Erythroblast (primary cell): ENCODE results near the gene ATP9A.
"Not testable (repeated sequence)": the region's sequence is repeated elsewhere in the genome, so short reads cannot be mapped to it uniquely, and the experiment has no call there.

Source experiments
- DNase-seq, 2 experiments: peaks; one replicate each; lab custom pipeline; 2025; lab: John Stamatoyannopoulos, UW
- GATA1 ChIP-seq: IDR thresholded peaks from 2 replicates; pipeline ENCODE4 v1.6.1; 2011; ENCODE audit warnings: low read depth, mild to moderate bottlenecking, control low read depth, low read length, moderate library complexity
- POLR2A ChIP-seq: IDR thresholded peaks from 2 replicates; pipeline ENCODE4 v1.6.1; 2011; ENCODE audit warnings: mild to moderate bottlenecking, low read length

Gene ATP9A

GRCh38 chr20:51734876-51735720, 33.1 kb downstream of the ATP9A start:
- no peak for DNase-seq

GRCh38 chr20:51733070-51733469, 35.1 kb downstream of the ATP9A start:
- TF ChIP-seq POLR2A (no peak), GATA1 (no peak)
- DNase-seq = no peak

More at GRCh38 chr20:51734876-51735720, 33.1 kb downstream of the ATP9A start:
- TF ChIP-seq POLR2A (no peak), GATA1 (no peak)

GRCh38 chr20:51732096-51732791, 35.9 kb downstream of the ATP9A start:
- TF ChIP-seq POLR2A (no peak), GATA1 (no peak)
- DNase-seq = no peak

GRCh38 chr20:51731731-51732095, 36.5 kb downstream of the ATP9A start:
- TF ChIP-seq POLR2A (no peak), GATA1 (no peak)
- no peak for DNase-seq

GRCh38 chr20:51729771-51730170, 38.4 kb downstream of the ATP9A start:
- TF ChIP-seq POLR2A = no peak
- no peak for TF ChIP-seq GATA1
- DNase-seq = no peak

- no peak for DNase-seq
- TF ChIP-seq POLR2A (no peak), GATA1 (no peak)
These were observed 39.5 kb downstream of the ATP9A start for GRCh38 chr20:51728737-51729136.

- DNase-seq = no peak
- TF ChIP-seq POLR2A (no peak), GATA1 (no peak)
These were observed 40.3 kb downstream of the ATP9A start for GRCh38 chr20:51727872-51728271.

- no peak for TF ChIP-seq POLR2A
- TF ChIP-seq GATA1 = no peak
- no peak for DNase-seq
These were observed 42.5 kb downstream of the ATP9A start for GRCh38 chr20:51725584-51726176.

GRCh38 chr20:51723026-51723425, 45.2 kb downstream of the ATP9A start:
- not testable (repeated sequence) for DNase-seq

- not testable (repeated sequence) for DNase-seq
These were observed 45.9 kb downstream of the ATP9A start for GRCh38 chr20:51722246-51722645.

GRCh38 chr20:51720854-51721253, 47.3 kb downstream of the ATP9A start:
- no peak for DNase-seq
- no peak for TF ChIP-seq POLR2A
- TF ChIP-seq GATA1 = no peak

- no peak for TF ChIP-seq GATA1
- no peak for TF ChIP-seq POLR2A
- no peak for DNase-seq
These were observed 47.8 kb downstream of the ATP9A start for GRCh38 chr20:51720384-51720783.

GRCh38 chr20:51715856-51716185, 52.4 kb downstream of the ATP9A start:
- no peak for DNase-seq
- no peak for TF ChIP-seq GATA1
- no peak for TF ChIP-seq POLR2A

- no peak for TF ChIP-seq GATA1
- TF ChIP-seq POLR2A = no peak
- no peak for DNase-seq
These were observed 52.9 kb downstream of the ATP9A start for GRCh38 chr20:51715163-51715855.

- no peak for TF ChIP-seq POLR2A
- no peak for TF ChIP-seq GATA1
- no peak for DNase-seq
These were observed 55.0 kb downstream of the ATP9A start for GRCh38 chr20:51713213-51713598.
